22Rv1 (cell line): ENCODE results near the gene SLC30A1.

Experiments used
- ZFX ChIP-seq: fragments of 450-650 bp; IDR thresholded peaks from 2 replicates; pipeline ENCODE4 v1.6.1; 2017; ENCODE audit warnings: antibody characterized with exemption, borderline replicate concordance
- TF ChIP-seq, protein P1 (sequence below): fragments of 450-650 bp; IDR thresholded peaks from 2 replicates; pipeline ENCODE4 v1.5.1; 2017; ENCODE audit warnings: mild to moderate bottlenecking

DNA sequence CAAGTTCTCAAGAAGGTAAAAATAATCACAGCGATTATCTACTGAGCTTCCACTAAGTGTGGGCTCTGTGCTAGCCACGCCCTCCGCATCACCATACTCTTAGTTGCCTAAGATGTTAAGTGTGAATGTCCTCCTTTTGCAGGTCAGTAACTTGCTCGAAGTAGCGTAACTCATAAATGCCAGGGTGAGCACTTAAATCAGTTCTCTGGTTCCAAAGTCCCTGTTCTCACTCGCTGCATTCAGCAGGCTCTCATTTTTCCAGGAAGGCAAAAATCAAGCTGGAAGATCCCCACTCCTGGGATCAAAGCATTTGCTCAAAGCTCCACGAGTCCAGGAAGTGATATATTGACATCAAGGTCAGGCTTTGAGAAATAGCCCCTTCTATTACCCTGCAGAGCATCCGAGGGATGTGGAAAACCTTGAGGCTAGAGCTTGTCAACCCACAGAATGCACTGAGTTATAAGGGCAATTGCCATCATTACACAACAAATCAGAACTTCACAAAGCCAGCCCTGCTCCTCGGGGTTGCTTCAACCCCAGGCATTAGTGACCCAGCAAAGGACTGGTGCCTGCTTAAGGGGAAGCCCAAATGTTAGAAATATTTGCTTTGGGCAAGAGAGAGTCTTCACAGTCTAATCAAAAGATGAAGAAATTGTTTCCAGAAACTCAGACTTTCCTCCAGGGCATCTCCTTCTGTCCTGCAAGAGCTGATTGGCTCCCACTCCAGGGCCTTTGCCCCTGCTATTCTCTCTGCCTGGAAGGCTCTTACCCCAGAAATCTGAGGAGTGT is 19.5 kb downstream of the SLC30A1 start:
- TF ChIP-seq, protein P1, sequence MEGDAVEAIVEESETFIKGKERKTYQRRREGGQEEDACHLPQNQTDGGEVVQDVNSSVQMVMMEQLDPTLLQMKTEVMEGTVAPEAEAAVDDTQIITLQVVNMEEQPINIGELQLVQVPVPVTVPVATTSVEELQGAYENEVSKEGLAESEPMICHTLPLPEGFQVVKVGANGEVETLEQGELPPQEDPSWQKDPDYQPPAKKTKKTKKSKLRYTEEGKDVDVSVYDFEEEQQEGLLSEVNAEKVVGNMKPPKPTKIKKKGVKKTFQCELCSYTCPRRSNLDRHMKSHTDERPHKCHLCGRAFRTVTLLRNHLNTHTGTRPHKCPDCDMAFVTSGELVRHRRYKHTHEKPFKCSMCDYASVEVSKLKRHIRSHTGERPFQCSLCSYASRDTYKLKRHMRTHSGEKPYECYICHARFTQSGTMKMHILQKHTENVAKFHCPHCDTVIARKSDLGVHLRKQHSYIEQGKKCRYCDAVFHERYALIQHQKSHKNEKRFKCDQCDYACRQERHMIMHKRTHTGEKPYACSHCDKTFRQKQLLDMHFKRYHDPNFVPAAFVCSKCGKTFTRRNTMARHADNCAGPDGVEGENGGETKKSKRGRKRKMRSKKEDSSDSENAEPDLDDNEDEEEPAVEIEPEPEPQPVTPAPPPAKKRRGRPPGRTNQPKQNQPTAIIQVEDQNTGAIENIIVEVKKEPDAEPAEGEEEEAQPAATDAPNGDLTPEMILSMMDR = no peak
- no peak for TF ChIP-seq ZFX
